ELF-1 (cell line): ENCODE data around the gene SLC25A24.

Experiments used
- DNase-seq: peaks from one replicate; pipeline ENCODE4 v3.0.0-alpha.2; 2016; ENCODE audit warnings: low read depth, low spot score

The SLC25A24 gene

GRCh38 chr1:108106775-108107174 is 93.4 kb downstream of the SLC25A24 start:
- DNase-seq, result no peak

GRCh38 chr1:108100148-108100547 is 100.0 kb downstream of the SLC25A24 start:
- DNase-seq, result no peak

GRCh38 chr1:108097018-108097417 is 103.1 kb downstream of the SLC25A24 start:
- DNase-seq, result no peak

GRCh38 chr1:108096089-108096488 is 104.1 kb downstream of the SLC25A24 start:
- no peak for DNase-seq

- no peak for DNase-seq
Observed at GRCh38 chr1:108089477-108089876, 110.7 kb downstream of the SLC25A24 start.

- DNase-seq, result no peak
Observed at GRCh38 chr1:108085628-108086027, 114.5 kb downstream of the SLC25A24 start.

GRCh38 chr1:108084866-108085477 is 115.2 kb downstream of the SLC25A24 start:
- peak; percentile 88 for DNase-seq
